ENCODE measurements around the gene CLEC16A.

The CLEC16A gene

DNA sequence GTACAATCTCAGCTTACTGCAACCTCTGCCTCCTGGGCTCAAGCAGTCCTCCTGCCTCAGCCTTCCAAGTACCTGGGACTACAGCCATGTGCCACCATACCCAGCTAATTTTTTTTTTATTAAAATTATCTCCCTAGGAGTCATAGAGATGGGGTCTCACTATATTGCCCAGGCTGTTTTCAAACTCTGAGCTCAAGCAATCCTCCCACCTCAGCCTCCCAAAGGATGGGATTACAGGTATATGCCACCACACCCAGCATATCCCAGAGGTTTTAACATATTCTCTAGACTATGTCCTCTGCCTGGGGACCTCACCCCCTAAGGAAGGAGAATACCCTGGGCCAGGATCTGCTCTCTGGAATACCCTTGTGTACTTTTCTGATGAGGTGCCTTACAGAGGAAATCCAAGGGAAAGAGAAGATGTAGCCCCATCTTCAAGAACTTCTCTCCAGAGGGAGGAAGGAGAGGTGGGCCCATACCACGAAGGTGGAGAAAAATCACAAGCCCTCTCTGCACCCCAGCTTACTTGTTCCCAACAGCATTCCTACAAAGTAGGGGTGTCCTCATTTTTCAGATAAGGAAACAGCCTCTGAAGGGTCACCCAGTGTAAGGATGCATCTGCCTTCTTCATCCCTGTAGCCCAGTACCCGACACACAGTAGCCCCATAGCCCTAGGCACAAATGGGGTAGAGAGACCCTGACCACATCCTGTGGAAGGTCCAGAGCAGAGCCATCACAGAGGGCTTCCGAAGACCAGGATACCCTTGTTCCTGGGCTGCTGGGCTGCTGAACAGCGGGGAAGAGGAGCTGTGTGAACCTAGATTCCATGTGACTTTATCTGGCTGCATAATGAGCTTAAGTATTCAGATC, 160.0 kb downstream of the CLEC16A start:
- TF ChIP-seq, protein P1, sequence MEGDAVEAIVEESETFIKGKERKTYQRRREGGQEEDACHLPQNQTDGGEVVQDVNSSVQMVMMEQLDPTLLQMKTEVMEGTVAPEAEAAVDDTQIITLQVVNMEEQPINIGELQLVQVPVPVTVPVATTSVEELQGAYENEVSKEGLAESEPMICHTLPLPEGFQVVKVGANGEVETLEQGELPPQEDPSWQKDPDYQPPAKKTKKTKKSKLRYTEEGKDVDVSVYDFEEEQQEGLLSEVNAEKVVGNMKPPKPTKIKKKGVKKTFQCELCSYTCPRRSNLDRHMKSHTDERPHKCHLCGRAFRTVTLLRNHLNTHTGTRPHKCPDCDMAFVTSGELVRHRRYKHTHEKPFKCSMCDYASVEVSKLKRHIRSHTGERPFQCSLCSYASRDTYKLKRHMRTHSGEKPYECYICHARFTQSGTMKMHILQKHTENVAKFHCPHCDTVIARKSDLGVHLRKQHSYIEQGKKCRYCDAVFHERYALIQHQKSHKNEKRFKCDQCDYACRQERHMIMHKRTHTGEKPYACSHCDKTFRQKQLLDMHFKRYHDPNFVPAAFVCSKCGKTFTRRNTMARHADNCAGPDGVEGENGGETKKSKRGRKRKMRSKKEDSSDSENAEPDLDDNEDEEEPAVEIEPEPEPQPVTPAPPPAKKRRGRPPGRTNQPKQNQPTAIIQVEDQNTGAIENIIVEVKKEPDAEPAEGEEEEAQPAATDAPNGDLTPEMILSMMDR (IDR thresholded peaks at IDR 0.05; ENCODE audit: extremely low read depth, missing control alignments): no peak
- DNase-seq (ENCODE audit: low spot score): no peak

DNA sequence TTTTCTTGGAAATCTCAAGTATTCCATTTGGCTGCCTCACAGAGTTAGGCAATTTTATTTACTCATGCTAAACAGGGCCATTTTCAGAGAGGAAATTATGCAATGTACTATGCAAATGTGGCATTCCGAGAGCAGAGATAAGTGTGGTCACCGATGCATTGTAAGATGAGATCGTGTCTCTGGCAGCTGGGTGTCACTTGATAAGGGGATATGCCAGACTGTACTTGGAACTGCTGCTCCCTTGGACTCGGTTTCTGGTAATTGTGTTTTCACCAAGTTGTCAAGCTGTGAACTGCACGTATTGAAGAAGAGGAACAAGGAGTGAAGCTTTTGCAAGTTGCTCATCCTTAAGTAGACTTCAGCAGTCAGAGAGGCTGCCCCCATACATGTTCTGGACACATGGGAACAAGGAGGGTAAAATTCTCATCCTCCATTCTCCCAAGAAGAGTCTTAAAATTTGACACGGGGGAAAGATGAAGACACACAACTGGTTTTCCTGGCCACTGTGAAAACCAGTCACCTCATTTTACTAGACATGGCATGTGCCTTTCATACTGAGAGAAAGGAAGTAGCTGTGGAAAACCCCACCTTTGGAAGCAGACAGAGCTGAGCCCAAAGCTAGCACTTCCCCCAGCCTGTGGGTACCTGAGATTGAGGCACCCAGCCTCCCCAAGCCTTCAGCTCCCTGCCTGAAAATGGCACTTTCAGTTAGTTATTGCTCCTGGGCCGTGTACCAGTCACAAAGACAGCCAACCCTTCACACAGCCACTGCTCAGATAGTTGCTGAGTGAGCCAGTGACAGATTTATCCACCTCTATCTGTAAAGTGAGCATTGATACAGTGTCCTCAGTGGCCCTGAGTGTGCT, 160.9 kb downstream of the CLEC16A start:
- TF ChIP-seq, protein P1 (IDR thresholded peaks at IDR 0.05; ENCODE audit: extremely low read depth, missing control alignments): no peak
- DNase-seq (ENCODE audit: low spot score): peak; percentile 61

DNA sequence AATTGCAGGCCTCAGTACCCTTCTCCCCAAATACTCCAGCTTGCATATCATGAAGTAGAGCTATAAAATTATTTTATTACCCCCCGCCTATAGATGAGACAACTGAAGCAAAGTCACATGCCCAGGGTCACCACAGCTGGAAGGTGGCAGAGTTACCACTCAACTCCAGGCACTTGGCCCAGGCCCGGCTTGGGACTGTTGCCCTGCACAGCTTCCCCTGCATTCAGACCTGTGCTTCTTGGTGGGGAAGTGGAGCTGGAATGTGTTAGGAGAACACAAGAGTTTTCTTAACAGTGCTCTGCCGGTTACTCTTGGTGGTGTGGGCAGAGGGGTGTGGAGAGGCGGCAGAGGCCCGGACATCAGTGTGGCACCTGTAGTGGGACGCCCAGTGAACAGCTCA, 162.4 kb downstream of the CLEC16A start:
- TF ChIP-seq, protein P1 (IDR thresholded peaks at IDR 0.05; ENCODE audit: extremely low read depth, missing control alignments): no peak
- no peak for DNase-seq (ENCODE audit: low spot score)

DNA sequence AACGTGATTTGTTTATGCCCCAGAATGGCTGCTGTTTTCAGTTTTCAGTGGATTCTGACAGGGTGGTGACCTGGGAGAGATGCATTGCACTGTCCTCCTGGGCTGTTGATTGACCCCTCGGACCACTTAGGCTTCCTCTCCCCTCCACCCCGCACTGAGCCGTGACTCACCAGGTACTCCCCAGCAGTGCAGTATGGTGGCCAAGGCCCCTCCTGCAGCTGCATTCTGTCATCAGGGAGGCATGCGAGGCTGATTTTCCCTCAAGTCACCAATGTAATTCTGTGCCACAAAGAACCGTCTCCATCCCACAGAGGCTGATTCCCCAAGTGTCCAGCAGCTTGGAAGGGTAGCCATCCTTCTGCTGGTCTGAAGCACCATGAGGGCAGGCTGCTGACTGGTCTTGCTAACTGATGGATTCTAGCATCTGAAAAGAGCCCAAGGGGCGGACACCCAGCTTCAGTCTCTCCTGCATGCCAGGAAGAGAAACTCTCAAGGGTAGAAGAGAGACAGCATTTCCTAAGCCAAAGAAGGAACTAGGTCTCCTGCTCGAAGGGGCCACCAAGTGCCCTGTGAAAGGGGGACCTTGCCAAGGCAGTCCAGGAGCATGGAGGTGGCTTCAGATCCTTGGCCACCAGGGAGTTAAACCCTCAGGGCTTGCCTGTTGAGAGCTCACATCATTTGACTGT, 163.6 kb downstream of the CLEC16A start:
- TF ChIP-seq, protein P1 (IDR thresholded peaks at IDR 0.05; ENCODE audit: extremely low read depth, missing control alignments): no peak
- DNase-seq (ENCODE audit: low spot score): no peak

DNA sequence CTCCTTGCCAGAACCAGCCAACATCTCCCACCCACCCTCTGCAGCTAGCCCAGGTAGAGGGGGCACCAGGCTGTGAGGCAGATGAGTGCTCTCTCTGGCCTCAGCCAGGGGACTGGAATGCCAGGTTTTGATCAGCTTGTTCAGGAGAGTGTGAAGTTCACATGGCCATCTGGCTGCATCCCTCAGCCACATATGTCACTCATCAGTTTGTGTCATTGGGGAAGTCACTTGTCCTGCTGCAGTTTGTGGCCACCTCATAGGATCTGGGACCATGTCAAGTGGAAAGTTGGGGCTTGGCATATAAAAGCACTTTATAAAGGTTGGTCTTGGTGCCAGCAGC, 164.1 kb downstream of the CLEC16A start:
- DNase-seq (ENCODE audit: low spot score): no peak
- TF ChIP-seq, protein P1 (IDR thresholded peaks at IDR 0.05; ENCODE audit: extremely low read depth, missing control alignments): no peak

DNA sequence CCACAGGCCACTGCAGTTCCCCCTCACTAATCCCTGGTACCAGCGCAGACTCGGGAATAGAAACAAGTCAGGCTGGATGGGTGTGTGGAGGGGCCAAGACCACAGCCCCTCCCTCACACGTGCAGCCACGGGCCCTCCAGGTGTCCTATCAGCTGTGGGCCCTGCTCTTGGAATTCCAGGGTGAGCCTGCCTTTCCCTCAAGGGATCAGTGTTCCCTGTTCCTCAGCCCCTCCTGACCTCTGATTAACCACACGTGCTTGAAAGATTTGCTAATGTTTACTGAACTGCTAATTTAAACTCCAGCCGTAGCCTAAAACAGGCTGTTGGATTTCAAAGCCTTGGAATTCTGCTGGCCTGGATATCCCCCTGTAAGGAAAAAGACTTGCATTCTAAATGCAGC, 165.2 kb downstream of the CLEC16A start:
- TF ChIP-seq, protein P1 (IDR thresholded peaks at IDR 0.05; ENCODE audit: extremely low read depth, missing control alignments): no peak
- DNase-seq (ENCODE audit: low spot score): no peak

All from GM20000 (cell line).